Activated CD4-positive, alpha-beta memory T cell treated with anti-CD3 and anti-CD28 coated beads for 36 hours (primary cell): ENCODE data around the gene PCK2. TPM values are rescaled to one million over a fixed set of nuclear protein-coding genes. Genes with fewer than 3 reads are reported as not detected.

ENCODE experiments used
- CTCF ChIA-PET: fragments of 350-600 bp; sonication (Branson Sonifier 250); formaldehyde crosslinking; loops from one replicate; lab custom pipeline; 2021; ENCODE audit warnings: antibody characterized with exemption, inconsistent platforms; lab: Charles Lee
- POLR2A ChIA-PET: fragments of 350-600 bp; sonication (Branson Sonifier 250); formaldehyde crosslinking; loops from one replicate; lab custom pipeline; 2021; ENCODE audit warnings: antibody characterized with exemption; lab: Charles Lee
- DNase-seq: peaks from one replicate; pipeline ENCODE4 v3.0.0-alpha.2; 2020
- H3K27ac Mint-ChIP-seq: one replicate; pipeline ENCODE4 v1.8.0; 2021; ENCODE audit warnings: mixed read lengths
- H3K27me3 Mint-ChIP-seq: one replicate; pipeline ENCODE4 v1.8.0; 2021; ENCODE audit warnings: mixed read lengths
- H3K36me3 Mint-ChIP-seq: one replicate; pipeline ENCODE4 v1.8.0; 2021; ENCODE audit warnings: mixed read lengths
- H3K4me1 Mint-ChIP-seq: one replicate; pipeline ENCODE4 v1.8.0; 2021; ENCODE audit warnings: low read depth, mixed read lengths
- H3K4me3 Mint-ChIP-seq: one replicate; pipeline ENCODE4 v1.8.0; 2021; ENCODE audit warnings: mild to moderate bottlenecking, mixed read lengths
- H3K9me3 Mint-ChIP-seq: one replicate; pipeline ENCODE4 v1.8.0; 2021; ENCODE audit warnings: mixed read lengths
- intact Hi-C: fragments of 100-400 bp; cut with micrococcal nuclease; formaldehyde crosslinking; loops from one replicate; pipeline ENCODE4 v1.15.1; 2023
- total RNA-seq, 2 experiments: library from RNA; stranded (reverse); gene quantifications; one replicate each; pipeline ENCODE4 v1.2.3, GENCODE V29; 2021

Gene PCK2
- total RNA-seq, 2 experiments from 2014 or later: 118 to 125 TPM

DNA sequence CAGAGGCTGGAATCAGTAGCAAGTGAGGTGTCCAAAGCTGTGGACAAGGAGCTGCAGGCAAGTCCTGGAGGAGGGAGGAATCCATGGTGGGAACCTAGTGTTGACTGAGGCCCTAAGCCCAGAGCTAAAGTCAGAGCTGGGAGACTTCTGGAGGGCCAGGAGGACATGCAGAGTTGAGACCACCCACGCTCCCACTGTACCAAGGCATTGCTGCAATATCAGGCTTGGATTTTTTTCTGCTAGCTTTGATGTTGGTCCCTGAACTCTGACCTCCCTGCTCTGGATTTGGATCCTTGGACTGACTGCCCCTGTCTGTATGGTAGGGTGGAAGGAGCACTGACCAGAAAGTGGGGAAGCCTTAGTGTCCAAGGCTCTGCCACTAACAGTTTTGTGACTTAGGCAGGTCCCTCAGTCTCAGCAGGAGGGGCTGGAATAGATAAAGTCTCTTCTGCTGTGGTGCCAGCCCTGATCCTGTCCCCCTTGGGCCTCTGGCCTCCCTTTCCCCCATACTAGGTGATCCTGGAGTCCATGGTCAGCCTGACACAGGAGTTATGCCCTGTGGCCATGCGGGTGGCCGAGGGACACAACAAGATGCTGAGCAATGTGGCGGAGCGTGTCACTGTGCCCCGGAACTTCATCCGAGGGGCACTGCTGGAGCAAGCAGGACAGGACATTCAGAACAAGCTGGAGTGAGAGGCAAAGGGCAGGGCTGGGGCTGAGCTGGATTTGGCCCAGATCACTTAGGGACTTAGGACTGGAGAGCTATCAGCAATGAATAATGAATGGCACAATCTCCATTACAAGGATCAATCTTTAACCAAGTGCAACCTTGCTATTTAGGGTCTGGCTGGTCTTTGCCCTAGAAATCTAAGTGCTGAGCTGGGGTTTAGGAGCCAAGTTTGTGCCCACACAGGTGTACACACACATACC is 32.9 kb upstream of the PCK2 start:
- no peaks in the 10 kb centered on the region for H3K9me3 Mint-ChIP-seq
- intact Hi-C loops: no loop called here
- no peaks in the 10 kb centered on the region for H3K27me3 Mint-ChIP-seq
- ChIA-PET CTCF (interaction anchor here (0.6 to 12.9 kb wide), 5 partner anchors 20 to 100 kb away, joined by 3 to 458 read pairs (median 36); partner anchors contain the start of genes IRF9 and PCK2), POLR2A (interaction anchor here (1.1 kb wide), 1 partner anchor 34 kb away, joined by 3 read pairs; no protein-coding TSS in a partner anchor)
- no peak overlapping the region for H3K27ac Mint-ChIP-seq
- H3K4me3 Mint-ChIP-seq: no peak overlapping the region
- H3K36me3 Mint-ChIP-seq: no peaks in the 10 kb centered on the region
- DNase-seq: no peak
- no peaks in the 10 kb centered on the region for H3K4me1 Mint-ChIP-seq

DNA sequence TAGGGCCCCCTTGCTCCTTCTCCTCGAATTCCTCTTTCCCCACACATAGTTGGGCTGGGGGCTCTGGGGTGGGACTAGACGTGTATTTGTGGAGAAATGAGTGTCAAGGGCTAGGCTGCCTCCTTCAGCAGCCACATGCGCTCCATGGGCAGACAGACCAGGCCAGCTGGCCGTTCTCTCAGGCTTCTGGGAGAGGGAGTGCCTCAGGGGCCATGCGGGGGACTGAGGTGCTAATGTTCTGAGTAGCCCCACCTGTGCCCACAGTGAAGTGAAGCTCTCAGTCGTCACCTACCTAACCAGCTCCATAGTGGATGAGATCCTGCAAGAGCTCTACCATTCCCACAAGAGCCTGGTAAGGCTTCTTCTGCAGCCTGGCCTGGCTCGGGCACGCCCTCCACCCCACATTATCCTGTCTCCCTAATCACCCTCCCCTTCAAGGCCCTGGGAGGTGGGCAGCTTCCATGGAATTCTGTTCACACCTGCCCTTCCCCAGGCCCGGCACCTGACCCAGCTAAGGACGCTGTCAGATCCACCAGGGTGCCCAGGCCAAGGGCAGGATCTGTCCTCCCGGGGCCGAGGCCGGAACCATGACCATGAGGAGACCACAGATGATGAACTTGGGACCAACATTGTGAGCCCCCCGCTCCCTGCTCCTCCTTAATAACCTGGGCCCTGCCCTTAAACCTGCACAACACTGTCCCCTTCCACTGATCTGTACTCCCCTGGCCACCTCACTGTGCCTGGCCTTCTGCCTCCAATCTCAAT is 31.7 kb upstream of the PCK2 start:
- POLR2A ChIA-PET: interaction anchor here (1.1 kb wide), 1 partner anchor 33 kb away, joined by 3 read pairs; no protein-coding TSS in a partner anchor

GRCh38 chr14:24063263-24063836 is 30.8 kb upstream of the PCK2 start:
- H3K27me3 Mint-ChIP-seq: no peaks in the 10 kb centered on the region
- no peak overlapping the region for H3K4me3 Mint-ChIP-seq
- H3K36me3 Mint-ChIP-seq: no peaks in the 10 kb centered on the region
- no peaks in the 10 kb centered on the region for H3K9me3 Mint-ChIP-seq
- H3K4me1 Mint-ChIP-seq: no peaks in the 10 kb centered on the region
- ChIA-PET CTCF (interaction anchor here (4.8 to 12.9 kb wide), 2 partner anchors 30 to 45 kb away, joined by 36 to 458 read pairs; partner anchors contain the start of gene PCK2), POLR2A (interaction anchor here (0.9 kb wide), 1 partner anchor 16 kb away, joined by 3 read pairs; no protein-coding TSS in a partner anchor)
- no peak for DNase-seq
- intact Hi-C loops: no loop called here
- H3K27ac Mint-ChIP-seq: no peak overlapping the region

More for the DNA sequence above, 31.7 kb upstream of the PCK2 start:
- intact Hi-C loops: no loop called here
- Mint-ChIP-seq H3K4me3 (no peak overlapping the region), H3K27ac (no peak overlapping the region), H3K4me1 (no peaks in the 10 kb centered on the region), H3K36me3 (no peaks in the 10 kb centered on the region), H3K27me3 (no peaks in the 10 kb centered on the region), H3K9me3 (no peaks in the 10 kb centered on the region)
- CTCF ChIA-PET: interaction anchor here (4.8 to 12.9 kb wide), 3 partner anchors 31 to 99 kb away, joined by 36 to 458 read pairs (median 47); partner anchors contain the start of genes IRF9 and PCK2
- DNase-seq: no peak

- no peaks in the 10 kb centered on the region for H3K36me3 Mint-ChIP-seq
- POLR2A ChIA-PET: interaction anchor here (0.9 kb wide), 1 partner anchor 15 kb away, joined by 3 read pairs; no protein-coding TSS in a partner anchor
- H3K4me3 Mint-ChIP-seq: no peak overlapping the region
- H3K9me3 Mint-ChIP-seq: no peaks in the 10 kb centered on the region
- no peak overlapping the region for H3K27ac Mint-ChIP-seq
- no peaks in the 10 kb centered on the region for H3K27me3 Mint-ChIP-seq
- DNase-seq: no peak
- CTCF ChIA-PET: interaction anchor here (1.0 to 12.9 kb wide), 3 partner anchors 12 to 44 kb away, joined by 3 to 458 read pairs (median 36); partner anchors contain the start of genes CARMIL3 and PCK2
- intact Hi-C loops: no loop called here
- H3K4me1 Mint-ChIP-seq: no peaks in the 10 kb centered on the region
Measured at GRCh38 chr14:24064091-24064795, 29.9 kb upstream of the PCK2 start.

DNA sequence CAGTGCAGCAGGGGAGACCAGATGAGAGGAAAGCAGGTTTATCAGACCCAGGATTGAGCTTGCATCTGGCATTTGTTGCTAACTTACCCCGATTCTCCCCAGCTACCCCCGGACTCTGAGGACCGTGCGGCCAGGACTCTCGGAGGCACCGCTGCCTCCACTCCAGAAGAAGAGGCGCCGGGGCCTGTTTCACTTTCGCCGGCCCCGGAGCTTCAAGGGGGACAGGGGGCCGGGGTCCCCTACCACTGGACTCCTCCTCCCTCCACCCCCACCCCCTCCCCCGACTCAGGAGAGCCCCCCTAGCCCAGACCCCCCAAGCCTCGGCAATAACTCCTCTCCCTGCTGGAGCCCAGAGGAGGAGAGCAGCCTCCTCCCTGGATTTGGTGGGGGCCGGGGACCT is 29.3 kb upstream of the PCK2 start:
- no peaks in the 10 kb centered on the region for H3K9me3 Mint-ChIP-seq
- intact Hi-C loops: no loop called here
- H3K27me3 Mint-ChIP-seq: no peaks in the 10 kb centered on the region
- ChIA-PET CTCF (interaction anchor here (1.0 to 12.9 kb wide), 3 partner anchors 13 to 43 kb away, joined by 3 to 458 read pairs (median 36); partner anchors contain the start of genes CARMIL3 and PCK2), POLR2A (no interaction called here)
- H3K4me1 Mint-ChIP-seq: no peaks in the 10 kb centered on the region
- H3K4me3 Mint-ChIP-seq: no peak overlapping the region
- DNase-seq: no peak
- H3K27ac Mint-ChIP-seq: no peak overlapping the region
- no peaks in the 10 kb centered on the region for H3K36me3 Mint-ChIP-seq

GRCh38 chr14:24065408-24065807 is 28.7 kb upstream of the PCK2 start:
- intact Hi-C loops: no loop called here
- Mint-ChIP-seq H3K4me3 (no peak overlapping the region), H3K9me3 (no peaks in the 10 kb centered on the region), H3K27ac (no peak overlapping the region), H3K27me3 (peaks cover 3% of the 10 kb centered on the region), H3K36me3 (no peaks in the 10 kb centered on the region), H3K4me1 (no peaks in the 10 kb centered on the region)
- CTCF ChIA-PET: interaction anchor here (4.8 to 12.9 kb wide), 2 partner anchors 28 to 43 kb away, joined by 36 to 458 read pairs; partner anchors contain the start of gene PCK2
- no peak for DNase-seq
- POLR2A ChIA-PET: no interaction called here

- Mint-ChIP-seq H3K36me3 (no peaks in the 10 kb centered on the region), H3K27me3 (peaks cover 3% of the 10 kb centered on the region), H3K4me3 (no peak overlapping the region), H3K27ac (no peak overlapping the region), H3K4me1 (peaks cover 8% of the 10 kb centered on the region), H3K9me3 (no peaks in the 10 kb centered on the region)
- POLR2A ChIA-PET: no interaction called here
- intact Hi-C loops: no loop called here
- CTCF ChIA-PET: interaction anchor here (1.0 to 1.9 kb wide), 3 partner anchors 9 to 42 kb away, joined by 3 to 8 read pairs (median 5); no protein-coding TSS in a partner anchor
- no peak for DNase-seq
Measured at GRCh38 chr14:24066496-24067132, 27.5 kb upstream of the PCK2 start.

DNA sequence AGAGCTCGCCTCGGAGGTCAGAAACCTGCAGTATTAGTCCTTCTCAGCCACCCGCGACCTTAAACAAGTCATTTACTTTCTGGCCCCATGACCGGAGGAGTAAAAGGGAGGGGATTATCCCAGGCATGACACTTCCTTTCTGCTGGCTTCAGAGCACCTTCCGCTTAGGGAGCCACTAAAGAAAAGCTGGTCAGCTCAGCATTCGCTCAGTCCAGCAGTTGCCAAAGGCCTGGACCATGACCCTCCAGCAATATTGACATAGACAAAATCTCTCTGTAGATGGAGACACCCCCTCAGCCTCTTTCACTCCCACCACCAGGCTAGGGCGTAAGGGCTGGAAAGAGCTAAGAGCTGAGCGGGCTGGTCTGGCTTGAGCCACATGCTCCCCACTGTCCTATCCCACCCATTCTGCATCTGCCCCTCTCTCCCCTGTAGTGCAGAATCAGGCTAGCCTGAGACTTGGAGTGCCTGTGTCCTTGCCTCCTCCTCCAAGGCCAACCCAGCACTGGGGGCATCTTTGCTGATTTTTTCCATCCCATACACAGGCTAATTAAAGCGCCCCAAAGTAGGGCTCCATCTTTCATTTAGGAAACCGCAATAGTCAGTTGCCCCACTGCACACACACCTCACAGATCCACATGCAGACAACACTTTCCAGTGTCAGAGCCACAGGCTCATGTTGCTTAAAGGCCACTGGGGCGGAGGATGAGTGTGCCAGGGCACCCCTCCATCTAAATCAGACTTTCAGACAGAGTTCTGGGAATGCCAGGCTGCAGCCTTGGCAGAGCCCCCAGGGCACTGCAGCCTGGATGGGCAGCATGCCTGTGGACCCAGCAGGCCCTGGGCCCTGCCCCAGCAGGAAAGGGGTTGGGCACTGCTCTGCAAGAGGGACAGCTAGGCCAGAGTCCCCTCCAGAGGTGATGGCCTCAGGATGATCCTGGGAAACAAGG is 26.7 kb upstream of the PCK2 start:
- no peak overlapping the region for H3K4me3 Mint-ChIP-seq
- DNase-seq: no peak
- H3K27ac Mint-ChIP-seq: no peak overlapping the region
- CTCF ChIA-PET: interaction anchor here (1.5 to 1.9 kb wide), 3 partner anchors 10 to 42 kb away, joined by 4 to 8 read pairs (median 5); no protein-coding TSS in a partner anchor
- H3K4me1 Mint-ChIP-seq: peaks cover 11% of the 10 kb centered on the region
- H3K27me3 Mint-ChIP-seq: peaks cover 3% of the 10 kb centered on the region
- intact Hi-C loops: no loop called here
- H3K36me3 Mint-ChIP-seq: no peaks in the 10 kb centered on the region
- no peaks in the 10 kb centered on the region for H3K9me3 Mint-ChIP-seq
- POLR2A ChIA-PET: no interaction called here

DNA sequence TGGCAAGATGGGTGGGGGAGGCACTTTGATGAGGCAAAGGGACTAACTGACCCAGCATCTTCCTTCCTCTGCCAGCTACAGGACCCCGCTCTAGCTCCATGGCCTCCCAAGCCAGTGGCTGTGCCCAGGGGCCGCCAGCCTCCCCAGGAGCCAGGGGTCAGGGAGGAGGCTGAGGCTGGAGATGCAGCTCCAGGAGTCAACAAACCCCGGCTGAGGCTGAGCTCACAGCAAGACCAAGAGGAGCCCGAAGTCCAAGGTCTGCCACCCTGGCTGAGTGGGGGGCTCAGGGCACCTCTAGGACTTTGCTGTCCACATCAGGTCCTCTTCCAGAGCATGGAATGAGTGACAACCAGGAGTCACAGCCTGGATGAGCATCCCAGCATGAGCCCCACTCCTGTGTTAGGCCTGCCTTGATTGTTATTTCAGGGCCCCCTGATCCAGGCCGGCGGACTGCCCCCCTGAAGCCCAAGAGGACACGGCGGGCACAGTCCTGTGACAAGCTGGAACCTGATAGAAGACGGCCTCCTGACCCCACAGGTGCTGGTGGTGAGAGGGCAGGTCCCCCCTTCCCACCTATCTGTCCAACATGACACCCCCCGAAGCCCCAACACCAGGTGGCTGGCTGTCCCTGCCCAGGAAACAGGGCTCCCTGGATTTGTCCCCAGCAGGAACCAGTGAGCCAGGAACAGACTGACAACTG is 25.2 kb upstream of the PCK2 start:
- Mint-ChIP-seq H3K27me3 (peaks cover 3% of the 10 kb centered on the region), H3K4me1 (peaks cover 11% of the 10 kb centered on the region), H3K36me3 (no peaks in the 10 kb centered on the region), H3K4me3 (no peak overlapping the region), H3K9me3 (no peaks in the 10 kb centered on the region), H3K27ac (no peak overlapping the region)
- intact Hi-C loops: no loop called here
- CTCF ChIA-PET: interaction anchor here (1.1 to 2.9 kb wide), 4 partner anchors 11 to 40 kb away, joined by 3 to 10 read pairs (median 4); no protein-coding TSS in a partner anchor
- POLR2A ChIA-PET: no interaction called here
- no peak for DNase-seq
